Measurements from ENCODE around the gene NAA38.
"Not testable (repeated sequence)": the region's sequence is repeated elsewhere in the genome, so short reads cannot be mapped to it uniquely, and the experiment has no call there.

NAA38 gene

GRCh38 chr17:7818746-7819645 lies 38.4 kb downstream of the NAA38 start:
- DNase-seq = no peak

GRCh38 chr17:7818026-7818425 lies 39.3 kb downstream of the NAA38 start:
- DNase-seq = no peak

- DNase-seq = no peak
Observed at GRCh38 chr17:7817643-7817964, 39.8 kb downstream of the NAA38 start.

GRCh38 chr17:7816926-7817642 lies 40.3 kb downstream of the NAA38 start:
- DNase-seq = no peak

- no peak for DNase-seq
Observed at GRCh38 chr17:7814969-7815368, 42.4 kb downstream of the NAA38 start.

DNA sequence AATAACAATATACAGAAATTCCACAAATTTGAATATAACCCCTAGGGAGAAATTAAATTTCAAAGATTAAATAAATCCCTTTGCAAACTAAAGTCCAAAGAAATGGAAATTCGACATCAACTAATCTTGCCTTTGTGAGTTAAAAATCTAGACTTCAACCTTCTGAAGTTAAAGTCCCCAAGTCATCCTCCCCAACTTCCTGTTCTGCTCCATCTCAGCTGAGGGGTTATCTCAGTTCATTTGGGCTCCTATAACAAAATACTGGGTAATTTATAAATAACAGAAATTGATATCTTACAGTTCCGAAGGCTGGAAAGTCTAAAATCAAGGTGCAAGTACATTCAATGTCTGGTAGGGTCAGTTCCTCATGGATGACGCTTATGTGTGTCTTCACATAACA lies 46.1 kb downstream of the NAA38 start:
- no peak for DNase-seq

DNA sequence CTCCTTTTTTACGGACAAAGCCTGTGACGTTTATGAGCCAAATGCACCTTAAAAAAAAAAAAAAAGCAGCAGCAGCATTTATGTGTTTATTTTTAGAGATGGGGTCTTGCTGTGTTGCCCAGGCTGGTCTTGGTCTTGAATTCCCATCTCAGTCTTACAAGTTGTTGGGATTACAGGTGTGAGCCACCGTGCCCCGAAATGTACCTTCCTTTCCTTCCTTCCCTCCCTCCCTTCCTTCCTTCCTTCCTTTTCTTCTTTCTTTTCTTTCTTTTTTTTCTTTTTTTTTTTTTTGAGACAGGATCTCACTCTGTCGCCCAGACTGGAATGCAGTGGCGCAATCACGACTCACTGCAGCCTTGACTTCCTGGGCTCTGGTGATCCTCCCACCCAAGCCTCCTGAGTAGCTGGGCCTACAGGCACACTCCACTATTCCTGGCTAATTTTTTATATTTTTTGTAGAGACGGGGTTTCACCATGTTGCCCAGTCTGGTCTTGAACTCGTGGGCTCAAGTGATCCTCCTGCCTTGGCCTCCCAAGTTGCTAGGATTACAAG lies 47.5 kb downstream of the NAA38 start:
- not testable (repeated sequence) for DNase-seq

DNA sequence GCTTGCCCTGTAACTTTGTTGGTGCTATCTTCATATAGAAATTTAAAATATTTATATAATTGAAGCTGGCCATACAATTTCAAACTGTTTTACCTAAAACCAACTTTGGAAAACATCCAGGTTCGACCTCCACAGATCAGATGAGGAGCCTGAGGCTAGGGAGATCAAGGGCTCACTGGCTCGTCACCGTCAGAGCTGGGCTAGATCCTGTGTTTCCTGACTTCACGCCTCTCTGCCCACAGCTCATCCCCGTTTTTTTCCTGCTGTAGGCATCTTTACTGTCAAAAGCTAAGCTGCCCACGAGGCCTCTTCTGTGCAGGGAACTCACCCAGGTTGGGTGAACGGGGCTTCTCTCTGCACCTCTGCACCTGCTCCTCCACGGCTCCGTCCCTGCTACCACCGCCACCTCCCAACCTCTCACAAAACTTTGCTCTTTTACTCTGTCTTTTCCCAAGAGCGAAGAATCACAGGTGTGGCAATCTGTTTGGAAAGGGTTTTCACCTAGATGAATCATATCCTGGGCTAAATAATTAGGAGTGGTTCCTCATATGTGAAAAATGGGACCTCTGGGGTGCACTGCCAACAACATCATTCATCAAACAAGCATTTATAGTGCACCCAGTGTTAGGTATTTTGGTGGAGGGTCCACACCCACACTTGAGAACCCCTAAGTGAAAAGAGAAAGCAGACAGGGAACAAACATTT lies 48.1 kb downstream of the NAA38 start:
- DNase-seq = no peak

- DNase-seq = no peak
Observed at GRCh38 chr17:7807206-7807605, 50.2 kb downstream of the NAA38 start.
